ENCODE measurements around the gene IFT122.
"Not testable (repeated sequence)": the region's sequence is repeated elsewhere in the genome, so short reads cannot be mapped to it uniquely, and the experiment has no call there.

Gene IFT122

DNA sequence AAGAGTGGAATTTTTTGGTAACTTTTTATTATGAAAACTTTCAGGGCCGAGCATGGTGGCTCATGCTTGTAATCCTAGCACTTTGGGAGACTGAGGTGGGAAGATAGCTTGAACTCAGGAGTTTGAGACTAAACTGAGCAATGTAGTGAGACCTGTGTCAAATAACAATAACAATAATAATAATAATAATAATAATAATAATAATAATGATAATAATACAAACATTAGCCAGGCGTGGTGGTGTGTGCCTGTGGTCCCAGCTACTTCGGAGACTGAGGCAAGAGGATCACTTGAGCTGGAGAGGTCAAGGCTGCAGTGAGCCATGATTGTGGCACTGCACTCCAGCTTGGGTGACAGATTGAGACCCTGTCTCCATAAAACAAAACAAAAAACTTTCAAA, 105.9 kb downstream of the IFT122 start:
- not testable (repeated sequence) for DNase-seq

GRCh38 chr3:129547241-129547640, 107.2 kb downstream of the IFT122 start:
- no peak for DNase-seq

GRCh38 chr3:129548104-129548965, 108.3 kb downstream of the IFT122 start:
- no peak for DNase-seq

- no peak for DNase-seq
These were observed 109.2 kb downstream of the IFT122 start for GRCh38 chr3:129549006-129549800.

DNA sequence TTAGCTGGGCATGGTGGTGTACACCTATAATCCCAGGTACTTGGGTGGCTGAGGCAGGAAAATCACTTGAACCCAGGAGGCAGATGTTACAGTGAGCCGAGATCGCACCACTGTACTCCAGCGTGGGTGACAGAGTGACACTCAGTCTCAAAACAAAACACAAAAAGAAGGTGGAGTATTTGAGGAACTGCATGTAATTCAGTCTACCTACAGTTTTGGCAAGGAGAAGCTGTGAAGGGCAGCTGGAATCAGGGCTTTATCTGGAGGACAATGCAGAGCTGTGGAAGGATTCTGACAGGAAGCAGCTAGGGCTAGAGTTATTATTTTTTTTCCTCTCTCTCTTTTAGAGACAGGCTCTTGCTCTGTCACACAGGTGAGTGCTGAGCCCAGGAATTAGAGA, 109.8 kb downstream of the IFT122 start:
- DNase-seq = no peak

DNA sequence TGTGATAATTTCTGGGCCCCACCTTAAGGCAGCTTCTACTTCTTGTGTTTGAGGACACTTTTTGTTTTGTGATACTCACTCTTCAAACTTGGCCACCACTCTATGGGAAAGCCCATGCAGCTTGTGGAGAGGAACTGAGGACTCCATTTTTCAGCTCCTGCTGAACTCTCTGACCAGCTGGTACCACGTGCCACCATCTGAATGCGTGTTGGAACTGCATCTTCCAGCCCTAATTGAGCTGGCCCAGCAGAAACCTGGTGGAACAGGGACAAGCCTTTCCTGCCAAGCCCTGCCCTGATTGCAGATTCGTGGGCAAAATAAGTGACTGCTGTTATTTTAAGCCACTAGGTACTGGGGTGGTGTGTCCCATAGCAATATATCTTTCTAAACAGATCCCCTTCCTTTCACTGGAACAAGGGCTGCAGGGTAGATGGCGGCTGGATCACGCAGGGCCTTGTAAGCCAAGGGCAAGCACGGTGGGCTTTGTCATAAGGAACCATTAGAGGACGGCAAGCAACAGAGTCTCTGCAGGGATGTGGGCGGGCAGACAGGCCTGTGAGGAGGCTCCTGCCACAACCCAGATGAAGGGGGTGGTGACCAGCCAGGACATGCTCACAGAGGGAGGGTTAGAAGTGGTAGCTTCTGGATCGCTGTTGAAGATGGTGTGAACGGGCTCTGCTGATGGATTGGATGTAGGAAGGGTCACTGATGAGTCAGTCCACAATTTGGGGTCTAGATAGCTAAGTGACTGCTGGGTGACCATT, 112.4 kb downstream of the IFT122 start:
- no peak for DNase-seq

- DNase-seq = no peak
These were observed 113.1 kb downstream of the IFT122 start for GRCh38 chr3:129553171-129553570.

DNA sequence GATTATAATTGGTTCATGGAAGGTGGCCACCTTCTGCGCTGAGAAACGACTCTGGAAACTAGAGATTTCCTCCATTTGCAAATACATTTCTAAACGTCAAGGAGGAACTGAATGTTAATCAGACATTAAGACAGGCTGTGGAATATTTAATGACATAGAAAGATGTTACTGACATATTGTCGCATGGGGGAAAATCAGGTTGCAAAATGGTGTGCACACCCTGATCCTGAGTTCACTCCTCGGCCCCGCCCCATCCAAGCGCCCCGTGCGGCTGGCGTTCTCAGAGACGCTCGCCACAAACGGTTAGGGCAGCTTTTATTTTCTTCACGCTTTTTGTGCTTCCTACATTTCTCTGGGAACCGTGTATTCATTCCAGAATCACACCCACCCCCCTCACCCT, 113.7 kb downstream of the IFT122 start:
- DNase-seq = no peak

GRCh38 chr3:129554356-129555152, 114.5 kb downstream of the IFT122 start:
- DNase-seq = no peak

- DNase-seq = no peak
These were observed 115.1 kb downstream of the IFT122 start for GRCh38 chr3:129555153-129555550.

DNA sequence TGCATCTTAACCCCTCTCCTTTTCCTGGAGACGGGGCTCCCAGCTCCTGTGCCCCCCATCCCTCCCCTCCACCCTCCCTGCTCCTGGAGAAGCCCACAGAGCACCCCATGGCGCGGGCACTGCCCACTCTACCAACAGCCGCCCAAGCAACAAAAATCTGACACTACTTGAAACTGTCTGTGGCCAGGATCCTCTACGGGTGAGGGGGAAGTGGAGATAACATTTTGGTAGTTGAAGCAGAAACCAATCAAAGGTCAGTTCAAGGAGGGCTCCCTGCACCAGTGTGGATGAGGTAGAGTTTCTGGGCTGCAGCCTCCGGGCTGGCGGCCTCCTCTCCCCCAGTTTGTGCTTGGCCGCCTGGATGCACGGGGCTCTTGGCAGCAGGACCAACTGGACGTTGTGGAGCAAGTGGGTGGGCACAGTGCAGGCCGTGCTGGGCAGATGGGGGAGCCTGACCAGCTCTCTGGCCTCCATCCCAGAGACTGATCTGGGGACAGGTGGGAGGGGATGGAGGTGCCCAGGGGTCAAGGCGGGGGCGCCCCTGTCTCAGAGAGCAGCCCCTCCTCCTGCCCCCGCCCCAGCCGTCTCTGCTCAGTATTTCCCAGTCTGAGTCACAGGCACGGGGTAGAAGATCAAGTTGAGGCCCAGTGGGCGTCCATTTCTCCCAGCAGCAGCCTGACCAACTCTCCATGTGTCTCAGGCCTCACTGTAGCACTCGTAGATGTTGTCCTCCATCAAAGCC, 115.8 kb downstream of the IFT122 start:
- no peak for DNase-seq

DNA sequence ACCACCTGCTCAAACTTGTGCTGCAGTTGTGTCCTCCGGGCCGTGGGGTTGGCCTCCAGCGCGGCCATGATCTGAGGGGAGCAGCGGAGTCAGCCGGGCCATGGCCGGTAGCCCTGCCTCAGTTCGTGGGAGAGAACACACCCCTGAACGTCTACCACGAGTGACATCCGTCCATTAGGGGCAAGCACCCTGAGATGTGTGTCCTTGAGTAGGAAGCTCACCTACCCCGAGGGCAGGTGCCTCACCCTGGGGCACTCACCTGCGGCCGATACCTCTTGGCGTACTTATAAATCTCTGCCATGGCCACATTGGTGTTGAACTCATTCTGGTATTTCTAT, 116.3 kb downstream of the IFT122 start:
- DNase-seq = no peak

DNA sequence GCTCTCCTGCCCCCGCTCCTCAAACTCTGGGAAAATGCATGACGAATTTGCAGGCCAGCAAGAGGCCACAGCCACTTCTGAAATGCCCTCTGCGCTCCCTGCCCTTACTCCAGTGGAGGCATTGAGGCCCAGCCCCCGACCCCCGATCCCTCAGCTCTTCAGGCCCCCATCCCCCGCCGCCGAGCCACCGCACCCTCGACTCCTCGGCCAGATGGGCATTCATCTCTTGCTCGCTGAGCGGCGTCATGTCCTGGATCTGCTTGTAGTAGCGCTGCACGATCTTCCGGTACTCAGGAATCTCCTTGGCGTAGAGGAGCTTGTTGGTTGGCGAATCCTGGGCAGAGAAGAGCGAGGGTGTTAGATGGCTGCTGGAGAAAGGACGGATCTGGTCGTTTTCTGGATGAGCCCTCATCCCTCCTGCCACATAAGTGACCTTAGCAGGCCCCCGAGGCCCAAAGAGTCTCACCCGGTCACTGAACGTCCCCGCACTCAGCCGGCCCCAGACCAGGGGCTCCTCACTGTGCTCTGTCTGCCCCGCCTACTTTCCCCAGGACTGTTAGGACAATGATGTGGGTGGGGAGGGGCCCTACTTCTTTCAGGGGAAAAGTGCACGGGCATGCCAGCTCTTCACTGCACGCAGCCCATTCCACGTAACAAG, 117.0 kb downstream of the IFT122 start:
- DNase-seq = no peak

DNA sequence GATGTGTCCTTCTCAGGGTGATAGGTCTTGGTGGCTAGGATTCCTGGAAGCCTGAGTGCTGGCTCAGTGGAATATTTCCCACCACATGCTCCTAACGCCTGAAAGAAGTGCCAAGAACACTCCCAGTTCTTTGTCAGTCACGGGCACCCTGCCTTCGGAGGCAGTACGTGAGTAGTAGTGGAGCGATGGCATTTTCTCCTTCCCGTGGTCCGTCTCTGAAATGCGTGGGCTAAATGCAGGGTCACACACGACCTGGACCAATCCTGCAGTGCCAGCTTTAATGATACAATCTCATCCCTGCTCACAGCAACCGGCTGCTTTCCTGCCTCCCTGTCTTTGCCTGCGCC, 117.5 kb downstream of the IFT122 start:
- DNase-seq = no peak

DNA sequence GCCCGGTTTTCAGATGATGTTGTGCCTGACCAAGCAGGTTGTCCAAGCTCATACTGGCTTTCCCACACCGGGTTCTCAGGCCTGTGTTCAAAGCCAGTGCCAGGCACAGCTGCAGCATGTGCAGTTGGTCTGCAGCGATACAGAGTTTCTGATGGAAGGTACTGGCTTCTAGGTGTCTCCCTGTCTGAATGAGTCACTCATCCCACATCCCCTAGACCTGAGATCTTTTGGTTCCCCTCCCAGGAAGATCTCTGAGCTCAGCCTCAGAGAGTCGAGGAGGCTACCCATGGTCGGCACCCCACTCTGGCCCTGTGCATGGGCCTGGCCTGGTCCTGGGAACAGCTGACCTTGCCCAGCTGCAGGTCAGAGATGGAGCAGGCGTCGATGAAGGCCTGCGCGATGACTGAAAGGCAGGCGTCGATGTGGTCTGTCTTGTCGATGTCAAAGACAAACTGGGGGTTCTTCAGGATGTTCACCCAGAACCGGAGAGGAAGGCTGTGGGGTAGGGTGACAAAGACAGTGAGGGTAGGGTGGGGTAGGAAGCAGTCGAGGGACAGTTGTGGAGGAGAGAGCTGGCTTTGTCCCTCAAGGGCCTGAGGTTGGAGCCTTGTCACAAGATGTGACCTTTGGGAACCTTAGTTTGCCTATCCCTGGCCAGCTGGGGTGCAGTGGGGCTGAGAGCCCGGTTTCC, 118.2 kb downstream of the IFT122 start:
- no peak for DNase-seq

DNA sequence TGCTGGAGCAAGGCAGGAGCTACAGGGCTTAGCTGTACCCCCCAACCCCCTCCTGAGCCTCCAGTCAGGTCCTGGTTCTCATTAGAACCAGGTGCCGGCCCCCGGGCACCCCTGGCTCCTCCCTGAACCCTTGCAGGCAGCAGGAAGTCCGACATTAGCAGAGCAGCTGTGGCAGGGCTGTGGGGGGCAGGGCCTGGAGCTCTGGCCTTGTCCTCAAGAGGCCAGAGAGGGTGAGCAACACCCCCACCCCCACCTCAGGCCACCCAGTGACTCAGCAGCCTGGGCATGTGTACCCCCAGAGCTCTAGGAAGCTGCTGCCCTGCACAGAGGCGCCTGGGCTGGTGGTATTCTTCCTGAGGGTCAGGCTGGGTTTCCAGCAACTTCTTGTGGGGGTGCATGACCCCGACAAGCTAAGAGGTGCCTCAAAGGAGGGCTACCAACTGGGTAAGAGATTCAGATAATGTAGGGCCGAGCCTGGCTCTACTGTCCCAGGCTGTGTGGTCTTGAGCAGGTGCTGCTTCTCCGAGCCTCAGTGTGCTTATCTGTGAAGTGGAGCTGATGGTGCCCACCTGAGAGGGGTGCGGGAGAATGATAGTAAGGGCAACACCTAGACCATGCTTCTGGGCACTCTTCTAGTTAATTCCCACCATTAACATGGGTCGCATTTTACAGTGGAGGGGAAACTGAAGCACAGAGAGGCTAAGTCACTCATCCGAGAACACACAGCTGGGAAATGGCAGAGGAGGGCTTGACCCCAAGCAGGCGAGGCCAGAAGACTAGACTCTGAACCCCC, 118.9 kb downstream of the IFT122 start:
- no peak for DNase-seq

DNA sequence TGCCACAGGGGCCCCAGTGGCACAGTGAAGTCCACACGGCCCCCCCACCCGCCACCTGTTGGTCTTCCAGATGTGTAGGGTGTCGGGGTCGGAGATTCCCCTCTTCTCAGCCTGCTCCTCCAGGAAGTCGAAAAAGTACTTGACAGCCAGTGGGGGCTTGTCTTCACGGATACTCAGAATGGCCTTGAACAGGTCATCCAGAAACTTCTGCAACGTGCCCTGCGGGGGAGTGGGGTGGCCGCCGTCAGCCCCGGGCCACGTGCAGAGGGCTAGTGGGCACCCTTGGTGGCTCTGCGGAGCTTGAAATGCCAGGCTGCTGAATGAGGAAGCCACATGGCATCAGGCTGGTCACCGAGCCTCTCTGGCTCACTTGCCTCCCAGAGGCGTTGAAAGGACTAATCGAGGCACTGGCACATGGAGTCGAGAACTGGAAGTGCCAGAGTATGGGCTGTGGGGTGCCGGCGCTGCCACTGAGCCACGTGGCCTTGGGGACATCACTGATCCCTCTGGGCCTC, 119.6 kb downstream of the IFT122 start:
- DNase-seq = no peak

DNA sequence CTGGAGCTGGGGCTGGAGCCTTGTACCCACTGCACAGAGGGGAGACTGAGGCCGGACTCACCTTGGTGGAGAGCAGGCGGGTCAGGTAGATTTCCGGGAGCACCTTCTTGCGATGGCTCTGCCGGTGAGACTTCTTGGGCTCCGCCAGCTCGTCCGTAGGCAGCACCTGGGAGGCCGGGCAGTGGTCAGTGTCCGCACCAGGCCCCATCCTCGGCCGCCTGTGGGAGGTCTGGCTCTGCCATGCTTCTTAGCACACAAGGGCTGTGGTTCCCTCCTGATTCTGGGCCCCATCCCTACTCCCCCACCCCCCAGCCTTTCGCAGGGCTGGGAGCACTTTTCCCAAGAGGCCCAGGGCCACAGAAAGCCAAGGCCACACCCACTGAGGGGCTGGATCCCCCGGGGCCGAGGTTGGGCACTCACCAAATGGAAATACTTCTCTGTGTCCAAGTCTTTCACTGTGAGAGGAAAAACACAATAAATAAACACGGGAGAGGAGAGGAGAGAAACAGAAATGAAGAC, 120.3 kb downstream of the IFT122 start:
- DNase-seq = no peak

GRCh38 chr3:129560911-129561594, 121.0 kb downstream of the IFT122 start:
- no peak for DNase-seq

Measured in activated gamma-delta T cell (primary cell).